ENCODE data around the gene ZNF438. TPM values are rescaled to one million over a fixed set of nuclear protein-coding genes. Genes with fewer than 3 reads are reported as not detected.

Gene ZNF438
- polyA plus RNA-seq, 3 donors: 6.5 to 7.1 (median 6.9) TPM

GRCh38 chr10:30883116-30883515, 148.5 kb downstream of the ZNF438 start:
- no peak for DNase-seq

GRCh38 chr10:30882281-30882680, 149.4 kb downstream of the ZNF438 start:
- no peak for DNase-seq

GRCh38 chr10:30878920-30879319, 152.7 kb downstream of the ZNF438 start:
- no peak for DNase-seq

GRCh38 chr10:30877111-30877510, 154.6 kb downstream of the ZNF438 start:
- no peak for DNase-seq

- DNase-seq: no peak
These were observed 158.3 kb downstream of the ZNF438 start for GRCh38 chr10:30873411-30873810.

- DNase-seq: no peak
These were observed 160.8 kb downstream of the ZNF438 start for GRCh38 chr10:30870896-30871295.

- DNase-seq: no peak
These were observed 162.1 kb downstream of the ZNF438 start for GRCh38 chr10:30869566-30869965.

- no peak for DNase-seq
These were observed 163.1 kb downstream of the ZNF438 start for GRCh38 chr10:30868611-30869010.

- DNase-seq: no peak
These were observed 164.8 kb downstream of the ZNF438 start for GRCh38 chr10:30866896-30867295.

- DNase-seq: no peak
These were observed 166.3 kb downstream of the ZNF438 start for GRCh38 chr10:30865141-30865926.

GRCh38 chr10:30863516-30864210, 168.0 kb downstream of the ZNF438 start:
- DNase-seq: no peak

- peak; percentile 15 for DNase-seq
These were observed 169.2 kb downstream of the ZNF438 start for GRCh38 chr10:30862486-30862885.

- DNase-seq: no peak
These were observed 169.7 kb downstream of the ZNF438 start for GRCh38 chr10:30861976-30862375.

- no peak for DNase-seq
These were observed 170.4 kb downstream of the ZNF438 start for GRCh38 chr10:30861221-30861620.

GRCh38 chr10:30858499-30858898, 173.2 kb downstream of the ZNF438 start:
- DNase-seq: no peak

- DNase-seq: no peak
These were observed 173.9 kb downstream of the ZNF438 start for GRCh38 chr10:30857803-30858202.

GRCh38 chr10:30855131-30855530, 176.5 kb downstream of the ZNF438 start:
- no peak for DNase-seq

GRCh38 chr10:30854656-30855055, 177.0 kb downstream of the ZNF438 start:
- no peak for DNase-seq

- no peak for DNase-seq
These were observed 178.6 kb downstream of the ZNF438 start for GRCh38 chr10:30853066-30853465.

- no peak for DNase-seq
These were observed 180.9 kb downstream of the ZNF438 start for GRCh38 chr10:30850776-30851175.

GRCh38 chr10:30849231-30850035, 182.2 kb downstream of the ZNF438 start:
- DNase-seq: no peak

- DNase-seq: no peak
These were observed 183.2 kb downstream of the ZNF438 start for GRCh38 chr10:30848396-30849032.

Data from renal pelvis (tissue), 4 donors.